Activated B cell treated with CpG ODN at 0.5 μM for 24 hours (primary cell): Measurements from ENCODE around the gene SPOCD1. TPM values are rescaled to one million over a fixed set of nuclear protein-coding genes. Genes with fewer than 3 reads are reported as not detected.
"Not testable (repeated sequence)": the region's sequence is repeated elsewhere in the genome, so short reads cannot be mapped to it uniquely, and the experiment has no call there.

Source experiments
- ATAC-seq: fragments of 200-7000 bp; cut with Tn5 transposase; one replicate; pipeline ENCODE4 v1.10.0; 2021; ENCODE audit warnings: low read depth, mild to moderate bottlenecking, moderate library complexity
- CTCF ChIA-PET: fragments of 350-600 bp; sonication (Branson Sonifier 250); formaldehyde crosslinking; loops from one replicate; lab custom pipeline; 2021; ENCODE audit warnings: antibody characterized with exemption; lab: Charles Lee
- POLR2A ChIA-PET: fragments of 350-600 bp; sonication (Branson Sonifier 250); formaldehyde crosslinking; loops from one replicate; lab custom pipeline; 2021; ENCODE audit warnings: antibody characterized with exemption; lab: Charles Lee
- DNase-seq: peaks from one replicate; pipeline ENCODE4 v3.0.0; 2022
- H3K27ac Mint-ChIP-seq: one replicate; pipeline ENCODE4 v1.8.0; 2020; ENCODE audit warnings: mixed read lengths
- H3K27me3 Mint-ChIP-seq: one replicate; pipeline ENCODE4 v1.8.0; 2021; ENCODE audit warnings: mixed read lengths
- H3K36me3 Mint-ChIP-seq: one replicate; pipeline ENCODE4 v1.8.0; 2021; ENCODE audit warnings: low read depth, mixed read lengths
- H3K4me1 Mint-ChIP-seq: one replicate; pipeline ENCODE4 v1.8.0; 2021; ENCODE audit warnings: mixed read lengths
- H3K4me3 Mint-ChIP-seq: one replicate; pipeline ENCODE4 v1.8.0; 2020; ENCODE audit warnings: mild to moderate bottlenecking, mixed read lengths
- H3K9me3 Mint-ChIP-seq: one replicate; pipeline ENCODE4 v1.8.0; 2020; ENCODE audit warnings: mixed read lengths
- CTCF ChIP-seq: fragments of 200-600 bp; IDR thresholded peaks from one replicate; pipeline ENCODE4 v1.8.0; 2022; ENCODE audit warnings: antibody characterized with exemption, mild to moderate bottlenecking
- intact Hi-C: fragments of 100-400 bp; cut with micrococcal nuclease; formaldehyde crosslinking; loops from one replicate; pipeline ENCODE4 v1.15.1; 2024
- total RNA-seq: library from RNA; stranded (reverse); gene quantifications from 2 replicates; pipeline ENCODE4 v1.2.3, GENCODE V29; 2022

Gene SPOCD1
- total RNA-seq, 1 donor from 2014 or later: not detected

GRCh38 chr1:31830065-31830464, 14.2 kb upstream of the SPOCD1 start:
- Mint-ChIP-seq H3K27me3 (no peaks in the 10 kb centered on the region), H3K9me3 (no peaks in the 10 kb centered on the region), H3K27ac (no peak overlapping the region), H3K4me3 (no peak overlapping the region), H3K36me3 (no peaks in the 10 kb centered on the region), H3K4me1 (peaks cover 21% of the 10 kb centered on the region)
- no peak for TF ChIP-seq CTCF
- DNase-seq (no peak), ATAC-seq (no peak)
- intact Hi-C loops: no loop called here
- CTCF ChIA-PET: no interaction called here
- POLR2A ChIA-PET: no interaction called here

DNA sequence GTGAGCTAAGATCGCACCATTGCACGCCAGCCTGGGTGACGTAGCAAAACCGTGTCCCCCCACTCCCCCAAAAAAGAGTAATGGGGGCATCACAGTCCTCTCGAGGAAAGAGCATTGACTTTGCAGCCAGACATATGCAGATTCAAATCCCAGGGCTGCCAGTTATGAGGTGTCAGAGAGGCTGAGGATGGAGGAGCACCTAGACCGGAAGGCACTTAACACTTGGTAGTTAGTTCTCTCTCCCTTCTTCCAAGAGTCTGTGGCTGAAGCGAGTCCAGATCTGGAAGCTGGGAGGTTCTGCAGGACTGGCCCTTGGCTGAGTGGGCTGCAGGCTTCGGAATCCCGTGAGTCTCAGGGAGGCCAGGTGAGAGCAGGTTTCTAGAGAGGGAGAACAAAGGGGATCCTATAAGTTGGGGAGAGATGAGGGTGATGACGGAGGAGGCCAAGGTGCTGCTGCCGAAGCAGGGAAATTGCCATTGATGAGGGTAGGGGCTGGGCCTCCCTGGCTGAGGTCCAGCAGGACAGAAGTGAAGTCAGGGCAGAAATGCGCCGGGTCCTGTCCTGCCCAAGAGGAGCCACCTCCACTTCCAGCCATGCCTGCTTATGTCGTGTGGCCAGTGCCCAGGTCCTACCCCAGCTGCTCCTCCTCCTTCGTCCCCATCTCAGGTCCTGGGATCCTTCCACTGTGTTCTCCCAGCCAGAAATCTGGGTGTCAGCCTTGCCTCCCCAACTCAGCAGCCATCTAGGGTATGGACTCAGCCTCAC, 13.3 kb upstream of the SPOCD1 start:
- Mint-ChIP-seq H3K9me3 (no peaks in the 10 kb centered on the region), H3K4me3 (no peak overlapping the region), H3K27me3 (no peaks in the 10 kb centered on the region), H3K27ac (no peak overlapping the region), H3K36me3 (no peaks in the 10 kb centered on the region), H3K4me1 (peaks cover 21% of the 10 kb centered on the region)
- ATAC-seq: no peak
- no peak for DNase-seq
- TF ChIP-seq CTCF: no peak
- CTCF ChIA-PET: no interaction called here
- intact Hi-C loops: no loop called here
- POLR2A ChIA-PET: no interaction called here

- intact Hi-C loops: no loop called here
- Mint-ChIP-seq H3K36me3 (no peaks in the 10 kb centered on the region), H3K27ac (no peak overlapping the region), H3K27me3 (no peaks in the 10 kb centered on the region), H3K4me3 (no peak overlapping the region), H3K9me3 (no peaks in the 10 kb centered on the region), H3K4me1 (peaks cover 21% of the 10 kb centered on the region)
- no peak for TF ChIP-seq CTCF
- no peak for DNase-seq
- no peak for ATAC-seq
- ChIA-PET POLR2A (no interaction called here), CTCF (no interaction called here)
Observed at GRCh38 chr1:31828341-31828740, 12.5 kb upstream of the SPOCD1 start.

GRCh38 chr1:31823780-31824179, 8.0 kb upstream of the SPOCD1 start:
- intact Hi-C loops: no loop called here
- TF ChIP-seq CTCF: no peak
- CTCF ChIA-PET: no interaction called here

DNA sequence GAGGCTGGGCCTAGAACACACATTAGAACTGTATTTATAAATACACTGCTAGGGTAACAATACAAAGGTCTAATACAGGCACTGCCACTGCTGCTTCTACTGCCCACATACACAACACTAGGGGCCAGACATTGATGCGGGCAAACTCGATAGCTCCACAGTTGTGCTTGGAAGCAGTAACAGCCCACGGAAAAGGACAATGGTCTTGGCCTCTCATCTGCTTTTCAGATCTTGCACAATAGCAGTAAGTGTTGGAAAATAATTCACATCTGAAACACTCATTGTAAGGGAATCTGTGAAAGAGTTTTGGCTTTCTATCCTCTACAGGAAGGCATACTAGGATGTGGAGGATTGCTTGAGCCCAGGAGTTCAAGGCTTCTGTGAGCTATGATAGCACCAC, 6.9 kb upstream of the SPOCD1 start:
- intact Hi-C loops: no loop called here
- Mint-ChIP-seq H3K27me3 (no peaks in the 10 kb centered on the region), H3K9me3 (no peaks in the 10 kb centered on the region), H3K4me1 (peaks cover 19% of the 10 kb centered on the region), H3K4me3 (no peak overlapping the region), H3K36me3 (no peaks in the 10 kb centered on the region), H3K27ac (no peak overlapping the region)
- POLR2A ChIA-PET: no interaction called here
- CTCF ChIA-PET: no interaction called here
- DNase-seq (no peak), ATAC-seq (no peak)
- TF ChIP-seq CTCF: no peak

More at GRCh38 chr1:31823780-31824179, 8.0 kb upstream of the SPOCD1 start:
- Mint-ChIP-seq H3K4me1 (peaks cover 21% of the 10 kb centered on the region), H3K27me3 (no peaks in the 10 kb centered on the region), H3K9me3 (no peaks in the 10 kb centered on the region), H3K4me3 (no peak overlapping the region), H3K36me3 (no peaks in the 10 kb centered on the region), H3K27ac (no peak overlapping the region)
- DNase-seq (no peak), ATAC-seq (no peak)
- POLR2A ChIA-PET: interaction anchor here (0.5 to 0.6 kb wide), 2 partner anchors 70 to 110 kb away, joined by 4 read pairs; no protein-coding TSS in a partner anchor

DNA sequence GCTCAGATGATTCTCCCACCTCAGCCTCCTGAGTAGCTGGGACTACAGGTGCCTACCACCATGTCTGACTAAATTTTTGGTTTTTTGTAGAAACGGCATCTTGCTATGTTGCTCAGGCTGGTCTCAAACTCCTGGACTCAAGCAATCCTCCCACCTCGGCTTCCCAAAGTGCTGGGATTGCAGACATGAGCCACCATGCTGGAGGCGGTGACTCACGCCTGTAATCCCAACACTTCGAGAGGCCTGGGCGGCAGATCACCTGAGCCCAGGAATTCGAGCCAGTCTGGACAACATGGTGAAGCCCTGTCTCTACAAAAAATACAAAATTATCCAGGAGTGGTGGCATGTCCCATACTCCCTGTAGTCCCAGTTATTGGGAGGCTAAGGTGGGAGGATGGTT, 4.4 kb upstream of the SPOCD1 start:
- POLR2A ChIA-PET, H3K4me3 Mint-ChIP-seq, H3K9me3 Mint-ChIP-seq, H3K27me3 Mint-ChIP-seq, H3K36me3 Mint-ChIP-seq, ATAC-seq, H3K27ac Mint-ChIP-seq, DNase-seq, intact Hi-C loops: not testable (repeated sequence)
- H3K4me1 Mint-ChIP-seq: peaks cover 26% of the 10 kb centered on the region
- CTCF ChIA-PET: interaction anchor here (0.9 kb wide), 1 partner anchor 31 kb away, joined by 3 read pairs; no protein-coding TSS in a partner anchor
